SU-DHL-6 (cell line): Measurements from ENCODE around the gene TMTC1.

ENCODE experiments used
- CTCF ChIP-seq: fragments of 200-600 bp; sonication (generic); IDR thresholded peaks from one replicate; pipeline ENCODE4 v1.5.1; 2017; ENCODE audit warnings: antibody characterized with exemption, mild to moderate bottlenecking, low read length, moderate library complexity; ENCODE audit not compliant: insufficient read depth, poor library complexity, severe bottlenecking
- EZH2phosphoT487 ChIP-seq: fragments of 200-600 bp; sonication (generic), shearing (Covaris generic); conservative IDR thresholded peaks from 2 replicates; pipeline ENCODE4 v1.6.1; 2018; ENCODE audit warnings: mild to moderate bottlenecking, antibody characterized with exemption, low read length, moderate library complexity, mixed read lengths

GRCh38 chr12:29707846-29708245, 75.9 kb downstream of the TMTC1 start:
- no peak for TF ChIP-seq CTCF
- no peak for TF ChIP-seq EZH2phosphoT487
